Measurements from ENCODE around the gene PEX11G.

The PEX11G gene

DNA sequence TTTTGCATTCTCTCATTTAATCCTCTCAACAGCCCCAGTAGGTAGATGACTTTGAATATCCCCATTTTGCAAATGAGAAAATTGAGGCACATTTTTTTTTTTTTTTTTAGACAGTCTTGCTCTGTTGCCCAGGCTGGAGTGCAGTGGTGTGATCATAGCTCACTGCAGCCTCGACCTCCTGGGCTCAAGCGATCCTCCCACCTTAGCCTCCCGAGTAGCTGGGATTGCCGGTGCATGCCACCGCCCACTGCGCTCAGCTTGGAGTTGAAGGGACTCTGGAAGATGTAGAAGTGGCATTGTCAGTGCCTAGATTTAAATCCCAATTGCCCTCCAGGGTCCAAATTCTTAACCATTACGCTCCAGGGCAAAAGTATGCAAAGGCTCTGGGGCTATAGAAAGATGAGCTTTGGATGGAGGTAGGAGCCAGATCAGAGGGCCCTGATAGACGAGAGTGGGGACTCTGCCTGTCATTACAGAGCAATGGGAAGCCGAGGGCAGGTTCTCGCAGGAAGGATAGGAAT is 32.8 kb upstream of the PEX11G start:
- DNase-seq (ENCODE audit: low read depth), result no peak

DNA sequence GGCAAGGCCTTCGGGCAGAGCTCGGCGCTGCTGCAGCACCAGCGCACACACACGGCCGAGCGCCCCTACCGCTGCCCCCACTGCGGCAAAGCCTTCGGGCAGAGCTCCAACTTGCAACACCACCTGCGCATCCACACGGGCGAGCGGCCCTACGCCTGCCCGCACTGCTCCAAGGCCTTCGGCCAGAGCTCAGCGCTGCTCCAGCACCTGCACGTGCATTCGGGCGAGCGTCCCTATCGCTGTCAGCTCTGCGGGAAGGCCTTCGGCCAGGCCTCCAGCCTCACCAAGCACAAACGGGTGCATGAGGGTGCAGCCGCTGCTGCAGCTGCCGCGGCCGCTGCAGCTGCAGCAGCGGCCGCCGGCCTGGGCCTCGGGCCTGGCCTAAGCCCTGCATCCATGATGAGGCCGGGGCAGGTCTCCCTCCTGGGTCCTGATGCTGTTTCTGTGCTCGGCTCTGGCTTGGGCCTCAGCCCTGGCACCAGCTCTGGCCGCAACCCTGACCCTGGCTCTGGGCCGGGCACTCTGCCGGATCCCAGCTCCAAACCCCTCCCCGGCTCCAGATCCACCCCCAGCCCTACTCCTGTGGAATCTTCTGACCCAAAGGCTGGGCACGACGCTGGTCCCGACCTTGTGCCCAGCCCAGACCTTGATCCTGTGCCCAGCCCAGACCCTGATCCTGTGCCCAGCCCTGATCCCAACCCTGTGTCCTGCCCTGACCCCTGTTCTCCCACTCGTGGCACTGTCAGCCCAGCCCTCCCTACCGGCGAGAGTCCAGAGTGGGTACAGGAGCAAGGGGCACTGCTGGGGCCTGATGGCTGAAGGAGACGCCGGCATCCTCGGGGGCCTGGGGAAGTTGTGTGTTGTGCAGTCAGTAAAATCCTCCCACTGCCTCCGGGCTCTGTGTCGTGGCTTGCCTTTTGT is 31.6 kb upstream of the PEX11G start:
- no peak for DNase-seq (ENCODE audit: low read depth)

DNA sequence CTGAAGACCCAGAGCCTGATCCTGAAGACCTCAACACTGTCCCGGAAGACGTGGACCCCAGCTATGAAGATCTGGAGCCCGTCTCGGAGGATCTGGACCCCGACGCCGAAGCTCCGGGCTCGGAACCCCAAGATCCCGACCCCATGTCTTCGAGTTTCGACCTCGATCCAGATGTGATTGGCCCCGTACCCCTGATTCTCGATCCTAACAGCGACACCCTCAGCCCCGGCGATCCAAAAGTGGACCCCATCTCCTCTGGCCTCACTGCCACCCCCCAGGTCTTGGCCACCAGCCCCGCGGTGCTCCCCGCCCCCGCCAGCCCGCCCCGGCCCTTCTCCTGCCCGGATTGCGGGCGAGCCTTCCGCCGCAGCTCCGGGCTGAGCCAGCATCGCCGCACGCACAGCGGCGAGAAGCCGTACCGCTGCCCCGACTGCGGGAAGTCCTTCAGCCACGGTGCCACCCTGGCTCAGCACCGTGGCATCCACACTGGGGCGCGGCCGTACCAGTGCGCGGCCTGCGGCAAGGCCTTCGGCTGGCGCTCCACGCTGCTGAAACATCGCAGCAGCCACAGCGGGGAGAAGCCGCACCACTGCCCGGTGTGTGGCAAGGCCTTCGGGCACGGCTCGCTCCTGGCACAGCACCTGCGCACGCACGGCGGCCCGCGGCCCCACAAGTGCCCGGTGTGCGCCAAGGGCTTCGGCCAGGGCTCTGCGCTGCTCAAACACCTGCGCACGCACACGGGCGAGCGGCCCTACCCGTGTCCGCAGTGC is 30.7 kb upstream of the PEX11G start:
- no peak for DNase-seq (ENCODE audit: low read depth)

DNA sequence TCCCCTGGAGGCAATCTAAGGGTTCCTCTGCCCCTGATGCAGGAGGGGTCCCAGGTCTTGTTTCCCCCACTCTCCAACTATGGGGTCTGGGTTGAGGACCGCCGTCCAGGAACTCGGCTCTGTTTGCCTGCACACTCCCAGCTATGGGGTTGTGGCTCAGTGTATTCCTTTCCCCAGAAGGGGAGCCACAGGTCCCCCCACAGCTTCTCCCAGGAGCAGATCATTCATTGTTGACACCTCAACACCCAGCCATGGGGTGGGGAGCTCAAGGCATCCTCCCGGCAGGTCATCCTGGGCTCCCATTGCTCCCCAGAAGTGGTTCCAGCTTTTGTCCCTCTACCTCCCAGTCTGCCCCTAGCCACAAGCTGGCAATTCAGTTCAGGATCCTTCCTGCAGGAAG is 28.0 kb upstream of the PEX11G start:
- DNase-seq (ENCODE audit: low read depth), result no peak

- DNase-seq (ENCODE audit: low read depth), result no peak
These were observed 27.5 kb upstream of the PEX11G start for GRCh38 chr19:7516333-7516732.

DNA sequence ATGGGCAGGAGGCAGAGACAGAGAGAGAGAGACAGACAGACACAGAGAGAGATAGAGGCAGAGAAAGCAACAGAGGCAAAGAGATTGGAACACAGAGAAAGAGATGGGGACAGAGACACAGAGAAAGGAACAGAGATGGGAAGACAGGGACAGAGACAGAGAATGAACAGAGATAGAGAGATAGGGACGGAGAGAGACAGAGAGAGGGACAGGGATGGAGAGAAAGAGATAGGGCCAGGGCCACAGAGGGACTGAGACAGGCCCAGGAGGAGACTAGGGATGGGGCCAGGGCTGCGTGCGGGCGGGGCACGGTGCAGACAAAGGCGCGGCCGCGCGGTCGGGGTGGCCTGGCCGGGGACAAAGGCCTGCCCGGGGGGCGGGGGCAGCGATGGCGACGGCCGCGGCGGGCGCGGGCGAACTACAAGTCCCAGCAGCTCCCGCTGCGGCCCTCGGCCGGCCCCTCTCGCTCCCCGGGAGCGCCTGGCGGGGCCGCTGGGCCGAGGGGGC is 26.9 kb upstream of the PEX11G start, which contains the start of gene ZNF358:
TSS of gene ZNF358 (plus strand) at position 459 of the 507 bp plus-strand sequence. CDS start 3,140 bp downstream, outside the sequence.
- peak; percentile 23 for DNase-seq (ENCODE audit: low read depth)

GRCh38 chr19:7515110-7515644 is 26.3 kb upstream of the PEX11G start:
- DNase-seq (ENCODE audit: low read depth), result no peak

- no peak for DNase-seq (ENCODE audit: low read depth)
These were observed 25.2 kb upstream of the PEX11G start for GRCh38 chr19:7513809-7514642.

DNA sequence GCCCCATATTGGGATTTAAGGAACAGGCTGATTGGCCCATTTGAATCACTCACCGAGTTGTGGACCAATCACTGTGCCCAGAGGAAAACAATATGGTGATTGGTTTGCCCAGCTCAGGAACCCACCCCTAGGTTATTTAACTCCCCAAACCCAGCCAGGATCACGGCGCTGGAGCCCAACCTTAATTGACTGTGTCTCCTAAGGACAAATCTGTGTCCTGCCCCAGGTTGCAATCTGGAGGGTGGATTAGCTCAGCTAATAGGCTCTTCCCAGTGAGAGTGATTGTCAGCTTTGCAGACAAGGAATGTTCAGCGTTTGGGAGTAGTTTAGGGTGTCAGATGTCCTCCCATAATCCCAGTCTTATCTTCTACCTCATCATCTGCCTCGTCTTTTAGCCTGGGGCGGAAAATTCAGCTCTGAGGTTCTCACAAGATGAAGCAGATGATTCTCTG is 23.6 kb upstream of the PEX11G start:
- no peak for DNase-seq (ENCODE audit: low read depth)

GRCh38 chr19:7509625-7510024 is 20.8 kb upstream of the PEX11G start:
- no peak for DNase-seq (ENCODE audit: low read depth)

DNA sequence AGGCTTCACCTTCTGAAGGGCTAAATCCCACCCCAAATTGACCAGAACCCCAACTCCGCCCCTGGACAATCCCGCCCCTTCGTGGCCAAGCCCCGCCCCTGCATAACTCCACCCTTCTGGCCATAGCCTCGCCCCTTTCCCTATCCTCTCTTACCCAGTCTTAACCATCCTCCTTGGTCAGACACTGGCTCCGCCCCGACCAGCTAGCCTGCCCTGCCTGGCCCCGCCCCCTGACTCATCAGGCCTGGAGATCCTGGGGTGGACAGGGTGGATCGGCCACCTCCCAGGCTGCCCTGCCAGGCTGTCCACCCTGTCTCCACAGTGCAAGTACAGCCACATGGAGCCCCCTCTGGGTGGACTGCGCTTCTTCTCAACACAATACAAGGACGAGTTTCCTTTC is 19.0 kb upstream of the PEX11G start:
- DNase-seq (ENCODE audit: low read depth), result no peak

DNA sequence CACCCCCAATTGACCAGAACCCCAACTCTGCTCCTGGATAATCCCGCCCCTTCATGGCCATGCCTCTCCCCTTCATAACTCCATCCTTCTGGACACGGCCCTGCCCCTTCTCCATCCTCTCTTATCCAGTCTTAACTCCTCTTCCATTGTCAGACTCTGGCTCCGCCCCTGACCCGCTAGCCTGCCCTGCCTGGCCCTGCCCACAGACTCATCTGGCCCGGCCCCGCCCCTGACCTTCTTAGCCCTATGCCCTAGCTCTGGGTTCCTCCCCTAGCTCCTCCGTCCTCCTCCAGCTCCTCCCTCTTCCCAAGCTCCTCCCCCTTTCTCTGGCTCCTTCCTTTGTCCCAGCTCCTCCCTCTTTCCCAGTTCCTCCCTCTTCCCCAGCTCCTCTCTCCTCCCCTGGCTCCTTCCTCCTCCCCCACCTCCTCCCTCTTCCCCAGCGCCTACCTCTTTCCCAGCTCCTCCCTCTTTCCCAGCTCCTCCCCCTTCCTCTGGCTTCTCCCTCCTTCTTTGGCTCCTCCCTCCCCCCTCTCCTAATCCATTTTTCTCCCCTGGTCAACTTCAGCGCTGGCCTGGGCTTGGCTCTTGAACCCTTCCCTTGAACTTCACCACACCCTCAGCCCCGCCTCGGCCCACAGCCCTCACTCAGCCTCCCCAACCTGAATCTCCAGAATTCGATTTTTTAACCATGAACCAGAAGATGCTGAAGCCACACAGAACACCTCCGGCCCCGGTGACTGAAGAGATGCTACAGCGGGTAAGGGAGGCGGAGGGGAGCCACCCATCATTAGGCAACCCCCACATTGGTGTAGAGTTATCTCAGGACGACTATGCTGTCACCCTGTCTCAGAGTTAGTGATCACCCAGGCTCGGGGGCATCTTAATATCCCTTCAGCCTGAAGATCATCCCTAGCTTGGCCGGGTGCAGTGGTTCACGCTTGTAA is 17.8 kb upstream of the PEX11G start:
- no peak for DNase-seq (ENCODE audit: low read depth)

DNA sequence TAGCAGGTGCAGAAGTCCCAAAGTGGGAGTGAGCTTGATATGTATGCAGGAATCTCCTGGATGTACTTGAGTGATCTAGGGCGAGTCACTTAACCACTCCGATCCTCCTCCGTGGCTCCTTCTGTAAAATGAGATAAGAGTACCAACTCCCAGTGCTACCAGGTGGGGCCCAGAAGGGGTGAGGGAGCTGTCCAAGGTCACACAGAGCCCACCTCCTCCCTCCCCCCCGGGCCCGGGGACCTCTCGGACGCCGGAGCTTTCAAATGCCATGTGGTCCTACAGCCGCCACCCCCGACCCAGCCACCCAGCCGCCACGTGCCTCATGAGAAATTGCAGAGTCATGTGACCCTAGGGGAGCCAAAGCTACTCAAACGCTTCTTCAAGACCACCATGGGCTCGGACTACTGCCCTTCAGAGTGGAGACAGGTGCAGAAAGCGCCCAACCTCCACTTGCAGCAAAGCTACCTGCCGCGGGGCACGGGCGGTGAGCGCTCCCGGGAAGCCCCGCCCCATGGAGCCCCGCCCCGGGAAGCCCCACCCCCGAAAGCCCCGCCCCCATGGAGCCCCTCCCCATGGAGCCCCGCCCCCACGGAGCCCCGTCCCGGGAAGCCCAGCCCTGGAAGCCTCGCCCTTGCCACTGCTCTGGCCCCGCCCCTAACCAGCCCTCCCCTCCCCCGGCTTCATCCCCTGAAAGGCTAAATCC is 17.0 kb upstream of the PEX11G start:
- no peak for DNase-seq (ENCODE audit: low read depth)

DNA sequence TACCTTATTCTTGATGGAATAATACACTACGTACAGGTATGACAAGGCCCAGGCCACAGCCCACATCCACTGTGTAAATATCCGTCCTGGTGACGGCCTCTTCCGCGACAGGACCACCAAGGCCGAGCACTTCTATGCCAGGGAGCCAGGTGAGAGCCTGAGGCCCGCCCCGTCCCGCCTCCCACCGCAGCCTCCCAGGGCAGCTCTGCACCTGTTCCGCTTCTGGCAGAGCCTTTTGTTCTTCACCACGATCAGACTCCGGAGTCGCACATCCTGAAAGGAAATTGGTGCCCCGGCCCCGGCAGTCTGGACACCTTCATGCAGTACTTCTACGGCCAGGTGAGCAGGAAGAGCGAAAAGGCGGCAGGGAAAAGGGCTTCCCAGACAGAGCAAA is 16.4 kb upstream of the PEX11G start:
- DNase-seq (ENCODE audit: low read depth), result no peak

- no peak for DNase-seq (ENCODE audit: low read depth)
These were observed 15.8 kb upstream of the PEX11G start for GRCh38 chr19:7504684-7505083.

DNA sequence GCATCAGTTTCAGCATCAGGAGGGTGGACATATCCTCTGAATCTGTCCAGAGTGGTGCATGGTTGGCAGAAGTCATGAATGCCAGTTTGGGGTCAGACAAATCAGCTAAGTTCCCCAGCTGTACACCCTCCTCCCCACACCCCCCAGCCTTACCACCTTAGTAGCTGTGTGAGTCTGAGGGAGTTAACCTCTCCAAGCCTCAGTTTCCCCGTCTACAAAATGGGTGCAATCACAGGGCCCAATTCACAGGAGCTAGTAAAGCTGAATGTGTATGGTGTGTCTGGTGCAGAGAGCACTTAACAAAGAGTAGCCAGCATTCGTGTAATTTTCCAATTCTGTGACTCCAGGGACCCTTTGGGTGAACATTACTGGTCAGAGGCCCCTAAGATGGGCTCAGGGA is 13.7 kb upstream of the PEX11G start:
- DNase-seq (ENCODE audit: low read depth), result no peak

- DNase-seq (ENCODE audit: low read depth), result peak; percentile 25
These were observed 12.1 kb upstream of the PEX11G start for GRCh38 chr19:7500811-7501450.

DNA sequence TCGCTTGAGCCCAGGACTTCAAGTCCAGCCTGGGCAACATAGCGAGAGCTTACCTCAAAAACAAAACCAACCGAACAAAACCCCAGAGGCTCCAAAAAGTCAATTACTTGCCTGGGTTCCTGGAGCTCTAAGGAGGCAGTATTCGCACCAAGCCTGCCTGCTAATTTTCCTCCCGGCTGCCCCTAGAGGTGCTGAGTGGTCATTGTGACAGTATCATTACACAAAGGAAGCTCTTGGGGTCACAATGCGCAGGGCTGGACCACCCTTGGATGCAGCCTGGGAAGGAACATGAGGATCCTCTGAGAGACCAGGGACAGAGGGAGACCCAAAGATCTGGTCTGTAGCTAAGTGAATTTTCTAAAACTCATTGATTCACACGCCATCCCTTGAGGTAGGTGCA is 8.5 kb upstream of the PEX11G start:
- DNase-seq (ENCODE audit: low read depth), result no peak
